ENCODE results near the gene GOLGA7B. TPM values are rescaled to one million over a fixed set of nuclear protein-coding genes. Genes with fewer than 3 reads are reported as not detected.

The GOLGA7B gene
- total and polyA plus RNA-seq, 2 donors (not counting 1 experiment from before 2014, with no cell fraction given) = 0.01 TPM; not detected in 1

DNA sequence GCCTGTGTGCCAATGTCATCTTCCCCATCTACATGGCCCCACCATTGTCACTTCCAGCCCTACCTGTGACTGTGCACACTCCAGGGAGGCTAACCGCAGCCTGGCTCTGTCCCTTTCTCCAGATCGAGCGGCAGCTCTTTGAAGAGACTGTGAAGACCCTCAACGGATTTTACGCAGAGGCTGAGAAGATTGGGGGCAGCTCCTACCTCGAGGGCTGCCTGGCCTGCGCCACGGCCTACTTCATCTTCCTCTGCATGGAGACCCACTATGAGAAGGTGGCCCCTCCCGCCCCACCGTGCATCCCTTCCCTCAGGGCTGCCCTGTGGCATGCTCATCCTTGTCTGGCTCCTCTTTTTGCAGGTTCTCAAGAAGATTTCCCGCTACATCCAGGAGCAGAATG lies 14.2 kb downstream of the GOLGA7B start:
- intact Hi-C loops (cut with micrococcal nuclease) = no loop called here
- Histone ChIP-seq H3K9me3 (ENCODE audit: control extremely low read depth in 1 of 3, control insufficient read depth in 2 of 3, insufficient read depth in 1 of 3, low read length in 2 of 3) (no peaks in the 10 kb centered on the region), H2AFZ (ENCODE audit: insufficient read depth, low read depth, low read length, poor library complexity, severe bottlenecking) (no peak overlapping the region), H3K9ac (ENCODE audit: low read length) (no peak overlapping the region), H3K4me1 (ENCODE audit: control insufficient read depth in 2 of 2, insufficient read depth in 2 of 2, low read length in 2 of 2) (no peaks in the 10 kb centered on the region), H3K4me2 (replicated peaks; ENCODE audit: low read depth, low read length, poor library complexity, severe bottlenecking) (no peak overlapping the region), H3K79me2 (ENCODE audit: control insufficient read depth, insufficient read depth, low read length) (no peaks in the 10 kb centered on the region), H3K27ac (ENCODE audit: low read length in 2 of 2) (no peak overlapping the region), H3K4me3 (ENCODE audit: control extremely low read depth in 1 of 5, extremely low read depth in 1 of 5, insufficient read depth in 1 of 5, low read depth in 2 of 5, low read length in 4 of 5) (no peak overlapping the region), H4K20me1 (ENCODE audit: control insufficient read depth, insufficient read depth, low read length, poor library complexity, severe bottlenecking) (no peaks in the 10 kb centered on the region), H3K36me3 (replicated peaks in 1 of 2; ENCODE audit: control extremely low read depth in 1 of 2, control insufficient read depth in 1 of 2, extremely low read depth in 1 of 2, insufficient read depth in 2 of 2, low read length in 1 of 2) (no peaks in the 10 kb centered on the region), H3K27me3 (replicated peaks in 1 of 4; ENCODE audit: control extremely low read depth in 1 of 4, control insufficient read depth in 3 of 4, insufficient read depth in 4 of 4, low read length in 3 of 4) (no peaks in the 10 kb centered on the region)
- ChIA-PET CTCF (no interaction called here), POLR2A (no interaction called here)
- no peaks in the 10 kb centered on the region for H3K4me1 Mint-ChIP-seq
- H3K27me3 Mint-ChIP-seq = peaks cover 38% of the 10 kb centered on the region
- no peak for ATAC-seq (ENCODE audit: low read depth)
- 94% methylated on average over 10 of the region's 11 CpGs for WGBS (ENCODE audit: insufficient coverage)
- TF ChIP-seq, protein P1, sequence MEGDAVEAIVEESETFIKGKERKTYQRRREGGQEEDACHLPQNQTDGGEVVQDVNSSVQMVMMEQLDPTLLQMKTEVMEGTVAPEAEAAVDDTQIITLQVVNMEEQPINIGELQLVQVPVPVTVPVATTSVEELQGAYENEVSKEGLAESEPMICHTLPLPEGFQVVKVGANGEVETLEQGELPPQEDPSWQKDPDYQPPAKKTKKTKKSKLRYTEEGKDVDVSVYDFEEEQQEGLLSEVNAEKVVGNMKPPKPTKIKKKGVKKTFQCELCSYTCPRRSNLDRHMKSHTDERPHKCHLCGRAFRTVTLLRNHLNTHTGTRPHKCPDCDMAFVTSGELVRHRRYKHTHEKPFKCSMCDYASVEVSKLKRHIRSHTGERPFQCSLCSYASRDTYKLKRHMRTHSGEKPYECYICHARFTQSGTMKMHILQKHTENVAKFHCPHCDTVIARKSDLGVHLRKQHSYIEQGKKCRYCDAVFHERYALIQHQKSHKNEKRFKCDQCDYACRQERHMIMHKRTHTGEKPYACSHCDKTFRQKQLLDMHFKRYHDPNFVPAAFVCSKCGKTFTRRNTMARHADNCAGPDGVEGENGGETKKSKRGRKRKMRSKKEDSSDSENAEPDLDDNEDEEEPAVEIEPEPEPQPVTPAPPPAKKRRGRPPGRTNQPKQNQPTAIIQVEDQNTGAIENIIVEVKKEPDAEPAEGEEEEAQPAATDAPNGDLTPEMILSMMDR (IDR thresholded peaks at IDR 0.05) = no peak
- no peak for TF ChIP-seq EZH2 (IDR thresholded peaks at IDR 0.05; ENCODE audit: borderline replicate concordance, insufficient read depth, low read depth, low read length, poor library complexity, severe bottlenecking)
- H3K4me3 Mint-ChIP-seq = no peak overlapping the region
- H3K27ac Mint-ChIP-seq = no peak overlapping the region
- DNase-seq = no peak
- H3K9me3 Mint-ChIP-seq (ENCODE audit: insufficient read depth) = no peaks in the 10 kb centered on the region

DNA sequence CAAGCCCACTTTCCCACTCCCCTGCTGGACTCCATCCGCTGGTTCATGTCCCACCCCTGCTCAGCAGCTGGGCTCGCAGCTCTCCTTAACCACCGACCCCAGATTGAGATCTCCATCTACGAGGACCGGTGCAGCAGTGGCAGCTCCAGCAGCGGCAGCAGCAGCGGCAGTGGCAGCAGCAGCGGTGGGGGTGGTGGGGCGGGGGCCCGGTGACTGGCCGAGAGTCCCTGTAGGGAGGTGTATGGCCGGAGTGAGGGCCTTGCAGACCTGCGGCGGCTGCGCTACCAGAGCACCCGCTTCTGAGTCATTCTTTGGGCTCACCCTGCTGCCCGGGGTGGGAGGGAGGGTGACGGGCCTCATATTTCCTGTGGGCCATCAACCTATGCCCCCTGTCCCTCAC lies 15.8 kb downstream of the GOLGA7B start:
- H3K27ac Mint-ChIP-seq = no peak overlapping the region
- peaks cover 33% of the 10 kb centered on the region for H3K27me3 Mint-ChIP-seq
- no peak for DNase-seq
- CTCF ChIA-PET = no interaction called here
- Histone ChIP-seq H3K27ac (ENCODE audit: low read length in 2 of 2) (no peak overlapping the region), H3K4me2 (replicated peaks; ENCODE audit: low read depth, low read length, poor library complexity, severe bottlenecking) (no peak overlapping the region), H3K36me3 (replicated peaks in 1 of 2; ENCODE audit: control extremely low read depth in 1 of 2, control insufficient read depth in 1 of 2, extremely low read depth in 1 of 2, insufficient read depth in 2 of 2, low read length in 1 of 2) (no peaks in the 10 kb centered on the region), H3K9ac (ENCODE audit: low read length) (no peak overlapping the region), H2AFZ (ENCODE audit: insufficient read depth, low read depth, low read length, poor library complexity, severe bottlenecking) (no peak overlapping the region), H3K79me2 (ENCODE audit: control insufficient read depth, insufficient read depth, low read length) (no peaks in the 10 kb centered on the region), H4K20me1 (ENCODE audit: control insufficient read depth, insufficient read depth, low read length, poor library complexity, severe bottlenecking) (no peaks in the 10 kb centered on the region), H3K9me3 (ENCODE audit: control extremely low read depth in 1 of 3, control insufficient read depth in 2 of 3, insufficient read depth in 1 of 3, low read length in 2 of 3) (no peaks in the 10 kb centered on the region), H3K4me1 (ENCODE audit: control insufficient read depth in 2 of 2, insufficient read depth in 2 of 2, low read length in 2 of 2) (peaks cover 3 to 7% of the 10 kb centered on the region in 2 donors), H3K27me3 (replicated peaks in 1 of 4; ENCODE audit: control extremely low read depth in 1 of 4, control insufficient read depth in 3 of 4, insufficient read depth in 4 of 4, low read length in 3 of 4) (peaks cover 0 to 4% (median 3%) of the 10 kb centered on the region in 4 experiments), H3K4me3 (ENCODE audit: control extremely low read depth in 1 of 5, extremely low read depth in 1 of 5, insufficient read depth in 1 of 5, low read depth in 2 of 5, low read length in 4 of 5) (no peak overlapping the region)
- TF ChIP-seq EZH2 (IDR thresholded peaks at IDR 0.05; ENCODE audit: borderline replicate concordance, insufficient read depth, low read depth, low read length, poor library complexity, severe bottlenecking) = no peak
- TF ChIP-seq, protein P1 (IDR thresholded peaks at IDR 0.05) = no peak
- no peak overlapping the region for H3K4me3 Mint-ChIP-seq
- H3K9me3 Mint-ChIP-seq (ENCODE audit: insufficient read depth) = no peaks in the 10 kb centered on the region
- POLR2A ChIA-PET = no interaction called here
- H3K4me1 Mint-ChIP-seq = peaks cover 3% of the 10 kb centered on the region
- WGBS (ENCODE audit: insufficient coverage) = 92% methylated on average over 7 of the region's 18 CpGs
- ATAC-seq (ENCODE audit: low read depth) = no peak
- intact Hi-C loops (cut with micrococcal nuclease) = no loop called here

All from B cell (primary cell).